ENCODE results near the gene BRF1. TPM values are rescaled to one million over a fixed set of nuclear protein-coding genes. Genes with fewer than 3 reads are reported as not detected.
"Not testable (repeated sequence)": the region's sequence is repeated elsewhere in the genome, so short reads cannot be mapped to it uniquely, and the experiment has no call there.

The BRF1 gene
- polyA plus RNA-seq, 3 donors = 16.8 to 20.4 (median 17.8) TPM

- WGBS, 3 donors = 59 to 77% (median 77%) methylated on average over 18 of the region's 18 CpGs
- no peak overlapping the region for H3K27ac ChIP-seq (ENCODE audit: low read depth, low read length)
These were observed 33.0 kb upstream of the BRF1 start for GRCh38 chr14:105333613-105334364.

GRCh38 chr14:105333020-105333490 lies 32.3 kb upstream of the BRF1 start:
- whole genome bisulfite sequencing, 3 donors = 81 to 83% (median 83%) methylated on average over 15 of the region's 15 CpGs
- H3K27ac ChIP-seq (ENCODE audit: low read depth, low read length) = no peak overlapping the region

GRCh38 chr14:105332350-105332874 lies 31.6 kb upstream of the BRF1 start:
- H3K27ac ChIP-seq (ENCODE audit: low read depth, low read length) = no peak overlapping the region
- 61 to 85% (median 67%) methylated on average over 11 of the region's 11 CpGs for WGBS, 3 donors

- WGBS, 3 donors = 62 to 86% (median 64%) methylated on average over 8 of the region's 8 CpGs
- H3K27ac ChIP-seq (ENCODE audit: low read depth, low read length) = no peak overlapping the region
These were observed 31.0 kb upstream of the BRF1 start for GRCh38 chr14:105331575-105332349.

GRCh38 chr14:105330491-105330895 lies 29.7 kb upstream of the BRF1 start:
- 48 to 61% (median 49%) methylated on average over 13 of the region's 13 CpGs for WGBS, 3 donors
- H3K27ac ChIP-seq (ENCODE audit: low read depth, low read length) = no peak overlapping the region

GRCh38 chr14:105329411-105330150 lies 28.8 kb upstream of the BRF1 start:
- 89 to 94% (median 91%) methylated on average over 17 of the region's 17 CpGs for WGBS, 3 donors
- no peak overlapping the region for H3K27ac ChIP-seq (ENCODE audit: low read depth, low read length)

GRCh38 chr14:105328678-105329390 lies 28.0 kb upstream of the BRF1 start:
- 65 to 71% (median 69%) methylated on average over 15 of the region's 15 CpGs for WGBS, 3 donors
- H3K27ac ChIP-seq (ENCODE audit: low read depth, low read length) = no peak overlapping the region

- WGBS, 3 donors = 83 to 86% (median 86%) methylated on average over 12 of the region's 12 CpGs
- H3K27ac ChIP-seq (ENCODE audit: low read depth, low read length) = no peak overlapping the region
These were observed 27.4 kb upstream of the BRF1 start for GRCh38 chr14:105328070-105328677.

- H3K27ac ChIP-seq (ENCODE audit: low read depth, low read length) = not testable (repeated sequence)
- 69 to 84% (median 78%) methylated on average over 17 of the region's 17 CpGs for WGBS, 3 donors
These were observed 26.9 kb upstream of the BRF1 start for GRCh38 chr14:105327695-105328045.

- 66 to 87% (median 83%) methylated on average over 32 to 34 of the region's 34 CpGs for WGBS, 3 donors
These were observed 26.3 kb upstream of the BRF1 start for GRCh38 chr14:105326891-105327694.

GRCh38 chr14:105326568-105326867 lies 25.7 kb upstream of the BRF1 start:
- WGBS, 3 donors = 68 to 84% (median 80%) methylated on average over 7 to 9 of the region's 9 CpGs
- H3K27ac ChIP-seq (ENCODE audit: low read depth, low read length) = no peak overlapping the region

More at GRCh38 chr14:105326891-105327694, 26.3 kb upstream of the BRF1 start:
- no peak overlapping the region for H3K27ac ChIP-seq (ENCODE audit: low read depth, low read length)

- no peak overlapping the region for H3K27ac ChIP-seq (ENCODE audit: low read depth, low read length)
- 82 to 85% (median 85%) methylated on average over 27 of the region's 27 CpGs for WGBS, 3 donors
These were observed 25.1 kb upstream of the BRF1 start for GRCh38 chr14:105325716-105326567.

GRCh38 chr14:105325303-105325702 lies 24.5 kb upstream of the BRF1 start:
- WGBS, 3 donors = 62 to 89% (median 85%) methylated on average over 9 of the region's 9 CpGs
- no peak overlapping the region for H3K27ac ChIP-seq (ENCODE audit: low read depth, low read length)

GRCh38 chr14:105324871-105325270 lies 24.1 kb upstream of the BRF1 start:
- no peak overlapping the region for H3K27ac ChIP-seq (ENCODE audit: low read depth, low read length)
- WGBS, 3 donors = 67 to 89% (median 84%) methylated on average over 9 to 12 of the region's 12 CpGs

- 89 to 92% (median 90%) methylated on average over 28 to 30 of the region's 30 CpGs for WGBS, 3 donors
- H3K27ac ChIP-seq (ENCODE audit: low read depth, low read length) = no peak overlapping the region
These were observed 23.4 kb upstream of the BRF1 start for GRCh38 chr14:105324080-105324778.

- WGBS, 3 donors = 94 to 95% (median 94%) methylated on average over 8 to 13 of the region's 13 CpGs
- no peak overlapping the region for H3K27ac ChIP-seq (ENCODE audit: low read depth, low read length)
These were observed 22.9 kb upstream of the BRF1 start for GRCh38 chr14:105323663-105324062.

Measured in adipose tissue (tissue), 3 donors.